IPS-20b (cell line): ENCODE results near the gene WDR81.

Experiments used
- H3K27ac ChIP-seq: one replicate; pipeline ENCODE4 v1.5.1; 2013; ENCODE audit warnings: low read length
- H3K27me3 ChIP-seq: 2 replicates; pipeline ENCODE4 v1.6.1; 2013; ENCODE audit warnings: mild to moderate bottlenecking, low read length, inconsistent platforms; ENCODE audit not compliant: insufficient read depth
- H3K36me3 ChIP-seq: 2 replicates; pipeline ENCODE4 v1.6.1; 2013; ENCODE audit warnings: low read depth, mild to moderate bottlenecking, inconsistent platforms, low read length, moderate library complexity; ENCODE audit not compliant: insufficient read depth
- H3K4me1 ChIP-seq: 2 replicates; pipeline ENCODE4 v1.6.1; 2013; ENCODE audit warnings: mild to moderate bottlenecking, control low read depth, inconsistent platforms, low read length, moderate library complexity; ENCODE audit not compliant: insufficient read depth
- H3K4me3 ChIP-seq: 2 replicates; pipeline ENCODE4 v1.5.1; 2013; ENCODE audit warnings: mild to moderate bottlenecking, low read length, inconsistent platforms
- H3K9ac ChIP-seq: 2 replicates; pipeline ENCODE4 v1.6.1; 2013; ENCODE audit warnings: low read depth, mild to moderate bottlenecking, inconsistent platforms, low read length, moderate library complexity
- H3K9me3 ChIP-seq: 2 replicates; pipeline ENCODE4 v1.6.1; 2013; ENCODE audit warnings: mild to moderate bottlenecking, low read depth, low read length, inconsistent platforms; ENCODE audit not compliant: insufficient read depth

The WDR81 gene

DNA sequence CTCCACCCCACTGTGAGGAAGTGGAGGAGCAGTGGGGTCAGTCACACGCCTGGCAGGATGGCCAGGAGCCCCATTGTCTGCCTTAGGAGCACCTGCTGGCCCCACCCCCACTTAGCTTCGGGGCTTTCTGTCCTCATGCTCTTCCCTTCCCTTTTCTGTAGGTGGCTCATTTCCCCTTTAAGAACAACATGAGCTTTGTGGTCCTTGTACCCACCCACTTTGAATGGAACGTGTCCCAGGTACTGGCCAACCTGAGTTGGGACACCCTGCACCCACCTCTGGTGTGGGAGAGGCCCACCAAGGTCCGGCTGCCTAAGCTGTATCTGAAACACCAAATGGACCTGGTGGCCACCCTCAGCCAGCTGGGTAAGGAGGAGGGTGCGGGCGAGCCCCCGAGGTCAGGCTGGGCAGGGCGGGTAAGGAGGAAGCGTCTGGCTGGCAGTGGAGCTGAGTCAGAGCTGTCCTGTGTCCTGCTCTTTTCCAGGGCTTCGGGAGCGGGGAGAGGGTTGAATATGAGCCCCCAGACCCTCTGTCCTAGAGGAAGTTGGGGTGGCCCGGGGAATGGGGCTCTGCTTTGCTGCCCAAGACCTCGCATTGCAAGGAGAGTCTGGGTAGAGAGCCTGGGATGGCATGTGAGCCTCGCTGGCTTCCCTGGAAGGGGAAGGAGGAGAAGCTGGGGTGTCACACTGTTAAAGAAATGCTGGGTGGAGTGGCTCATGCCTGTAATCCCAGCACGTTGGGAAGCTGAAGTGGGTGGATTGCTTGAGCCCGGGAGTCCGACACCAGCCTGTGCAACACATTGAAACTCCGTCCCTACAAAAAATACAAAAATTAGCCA is 28.1 kb downstream of the WDR81 start:
- H3K27me3 ChIP-seq: no peaks in the 10 kb centered on the region; the same call in 1 of the 2 replicates
- H3K4me1 ChIP-seq: no peaks in the 10 kb centered on the region; the same call in 1 of the 2 replicates
- peak overlapping the region; percentile 32 for H3K9ac ChIP-seq
- peak overlapping the region; percentile 44; the same call in 1 of the 2 replicates for H3K4me3 ChIP-seq
- no peak overlapping the region for H3K27ac ChIP-seq
- no peaks in the 10 kb centered on the region for H3K36me3 ChIP-seq
- H3K9me3 ChIP-seq: no peaks in the 10 kb centered on the region

DNA sequence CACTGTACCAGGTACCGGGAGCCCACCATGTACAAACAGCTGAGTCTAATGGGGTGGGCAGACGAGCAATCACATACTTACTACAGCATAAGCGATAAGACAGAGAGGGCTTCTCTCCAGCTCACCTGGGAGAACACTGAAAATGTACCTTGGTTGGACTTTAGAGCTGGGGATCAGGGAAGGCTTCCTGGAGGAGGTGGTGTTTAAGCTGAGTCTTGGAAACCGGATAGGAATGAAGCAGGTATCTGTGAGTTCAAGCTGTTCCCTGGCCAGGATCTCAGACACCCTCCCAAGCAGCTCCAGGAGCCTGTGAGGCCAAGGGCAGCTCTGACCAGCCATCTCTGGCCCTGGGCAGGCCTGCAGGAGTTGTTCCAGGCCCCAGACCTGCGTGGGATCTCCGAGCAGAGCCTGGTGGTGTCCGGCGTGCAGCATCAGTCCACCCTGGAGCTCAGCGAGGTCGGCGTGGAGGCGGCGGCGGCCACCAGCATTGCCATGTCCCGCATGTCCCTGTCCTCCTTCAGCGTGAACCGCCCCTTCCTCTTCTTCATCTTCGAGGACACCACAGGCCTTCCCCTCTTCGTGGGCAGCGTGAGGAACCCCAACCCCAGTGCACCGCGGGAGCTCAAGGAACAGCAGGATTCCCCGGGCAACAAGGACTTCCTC is 29.4 kb downstream of the WDR81 start:
- no peaks in the 10 kb centered on the region for H3K36me3 ChIP-seq
- H3K9ac ChIP-seq: no peak overlapping the region
- no peak overlapping the region for H3K27ac ChIP-seq
- H3K4me3 ChIP-seq: no peak overlapping the region
- no peaks in the 10 kb centered on the region; the same call in 1 of the 2 replicates for H3K27me3 ChIP-seq
- no peaks in the 10 kb centered on the region; the same call in 1 of the 2 replicates for H3K4me1 ChIP-seq
- H3K9me3 ChIP-seq: no peaks in the 10 kb centered on the region

DNA sequence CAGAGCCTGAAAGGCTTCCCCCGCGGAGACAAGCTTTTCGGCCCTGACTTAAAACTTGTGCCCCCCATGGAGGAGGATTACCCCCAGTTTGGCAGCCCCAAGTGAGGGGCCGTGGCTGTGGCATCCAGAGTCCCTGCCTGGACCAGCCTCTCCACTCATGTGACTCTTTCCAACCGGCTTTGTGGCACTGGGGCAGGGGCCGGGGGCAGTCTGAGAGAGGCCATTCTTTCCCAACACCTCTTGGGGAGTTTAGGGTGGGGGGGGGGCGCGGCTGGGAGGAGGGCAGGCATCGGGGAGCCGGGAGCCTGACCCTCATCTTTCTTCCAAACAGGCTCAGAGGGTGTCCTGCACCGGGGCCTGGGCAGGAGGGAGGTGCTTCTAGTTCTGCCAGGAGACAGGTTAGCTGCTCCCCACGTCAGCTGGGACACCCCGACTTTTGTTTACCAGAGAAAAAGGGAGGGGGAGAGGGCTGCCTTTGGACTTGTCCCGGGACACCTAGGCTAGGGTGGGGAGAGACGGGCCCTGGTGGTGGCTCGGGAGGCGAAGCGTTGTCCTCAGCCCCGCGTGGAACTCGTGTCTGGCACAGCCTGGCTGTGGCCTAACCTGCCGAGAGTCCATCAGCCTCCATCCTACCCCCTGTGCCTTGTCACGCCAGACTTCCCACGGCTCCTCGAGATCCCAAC is 30.1 kb downstream of the WDR81 start:
- Histone ChIP-seq H3K4me1 (no peaks in the 10 kb centered on the region; the same call in 1 of the 2 replicates), H3K27ac (no peak overlapping the region), H3K36me3 (no peaks in the 10 kb centered on the region), H3K27me3 (no peaks in the 10 kb centered on the region; the same call in 1 of the 2 replicates), H3K4me3 (no peak overlapping the region), H3K9me3 (no peaks in the 10 kb centered on the region), H3K9ac (no peak overlapping the region)

DNA sequence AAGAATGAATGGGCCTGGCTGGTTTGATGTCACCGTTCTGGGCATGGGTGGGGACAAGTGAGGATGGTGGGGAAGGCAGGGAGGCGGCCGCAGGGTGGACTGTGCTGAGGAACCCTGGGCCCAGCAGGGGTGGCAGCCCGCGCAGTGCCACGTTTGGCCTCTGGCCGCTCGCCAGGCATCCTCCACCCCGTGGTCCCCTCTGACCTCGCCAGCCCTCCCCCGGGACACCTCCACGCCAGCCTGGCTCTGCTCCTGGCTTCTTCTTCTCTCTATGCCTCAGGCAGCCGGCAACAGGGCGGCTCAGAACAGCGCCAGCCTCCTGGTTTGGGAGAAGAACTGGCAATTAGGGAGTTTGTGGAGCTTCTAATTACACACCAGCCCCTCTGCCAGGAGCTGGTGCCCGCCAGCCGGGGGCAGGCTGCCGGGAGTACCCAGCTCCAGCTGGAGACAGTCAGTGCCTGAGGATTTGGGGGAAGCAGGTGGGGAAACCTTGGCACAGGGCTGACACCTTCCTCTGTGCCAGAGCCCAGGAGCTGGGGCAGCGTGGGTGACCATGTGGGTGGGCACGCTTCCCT is 30.8 kb downstream of the WDR81 start:
- Histone ChIP-seq H3K4me1 (no peaks in the 10 kb centered on the region; the same call in 1 of the 2 replicates), H3K9me3 (no peaks in the 10 kb centered on the region), H3K27me3 (no peaks in the 10 kb centered on the region; the same call in 1 of the 2 replicates), H3K4me3 (no peak overlapping the region), H3K36me3 (no peaks in the 10 kb centered on the region), H3K9ac (no peak overlapping the region), H3K27ac (no peak overlapping the region)

DNA sequence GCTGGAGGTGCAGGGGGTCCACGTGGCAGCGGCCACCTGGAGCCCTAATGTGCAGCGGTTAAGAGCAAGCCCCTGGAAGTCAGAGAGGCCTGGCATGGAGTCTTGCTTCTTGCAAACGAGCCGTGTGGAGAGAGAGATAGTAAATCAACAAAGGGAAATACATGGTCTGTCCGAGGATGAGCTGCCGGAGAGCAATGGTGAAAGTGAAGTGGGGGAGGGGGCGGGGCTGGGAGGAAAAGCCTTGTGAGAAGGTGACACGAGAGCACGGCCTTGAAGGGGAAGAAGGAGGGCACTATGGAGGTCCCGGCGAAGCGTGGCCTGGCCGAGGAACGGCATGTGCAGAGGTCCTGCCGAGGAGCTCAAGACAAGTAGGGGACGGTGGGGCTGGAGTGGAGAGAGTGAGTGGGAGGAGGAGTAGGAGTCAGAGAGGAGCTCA is 31.3 kb downstream of the WDR81 start:
- Histone ChIP-seq H3K27ac (no peak overlapping the region), H3K27me3 (no peaks in the 10 kb centered on the region; the same call in 1 of the 2 replicates), H3K4me1 (no peaks in the 10 kb centered on the region; the same call in 1 of the 2 replicates), H3K9ac (no peak overlapping the region), H3K36me3 (no peaks in the 10 kb centered on the region), H3K4me3 (no peak overlapping the region), H3K9me3 (no peaks in the 10 kb centered on the region)

DNA sequence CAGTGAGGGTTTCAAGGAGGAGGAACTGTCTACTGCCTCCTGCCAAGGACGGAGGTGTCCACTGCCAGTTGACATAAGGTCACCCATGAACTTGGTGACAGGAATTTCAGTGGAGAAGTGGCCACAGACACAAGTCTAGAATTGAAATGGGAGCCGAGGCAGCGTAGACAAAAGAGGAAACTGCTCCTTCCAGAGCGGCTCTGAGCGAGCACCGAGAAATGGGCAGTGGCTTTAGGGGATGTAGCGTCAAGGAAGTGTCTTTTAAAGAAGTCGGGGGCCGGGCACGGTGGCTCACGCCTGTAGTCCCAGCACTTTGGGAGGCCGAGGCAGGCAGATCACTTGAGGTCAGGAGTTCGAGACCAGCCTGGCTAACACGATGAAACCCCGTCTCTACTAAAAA is 34.3 kb downstream of the WDR81 start:
- H3K27me3 ChIP-seq: no peaks in the 10 kb centered on the region; the same call in 1 of the 2 replicates
- no peak overlapping the region for H3K27ac ChIP-seq
- peaks cover 15% of the 10 kb centered on the region for H3K4me1 ChIP-seq
- no peak overlapping the region for H3K4me3 ChIP-seq
- H3K36me3 ChIP-seq: no peaks in the 10 kb centered on the region
- no peak overlapping the region for H3K9ac ChIP-seq
- H3K9me3 ChIP-seq: no peaks in the 10 kb centered on the region

DNA sequence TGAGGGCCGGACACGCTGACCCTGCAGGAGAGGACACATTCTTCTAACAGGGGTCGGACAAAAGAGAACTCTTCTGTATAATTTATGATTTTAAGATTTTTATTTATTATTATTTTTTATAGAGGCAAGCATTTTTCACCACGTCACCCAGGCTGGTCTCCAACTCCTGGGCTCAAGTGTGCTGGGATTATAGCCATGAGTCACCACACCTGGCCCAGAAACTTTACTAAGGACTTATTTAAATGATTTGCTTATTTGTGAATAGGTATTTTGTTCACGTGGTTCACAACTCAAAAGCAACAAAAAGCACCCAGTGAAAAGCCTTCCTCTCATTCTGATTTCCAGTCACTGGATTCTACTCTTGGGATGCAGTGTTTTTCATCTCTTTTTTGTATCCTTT is 35.0 kb downstream of the WDR81 start:
- Histone ChIP-seq H3K36me3 (no peaks in the 10 kb centered on the region), H3K4me1 (peaks cover 15% of the 10 kb centered on the region), H3K27me3 (no peaks in the 10 kb centered on the region), H3K9me3 (no peaks in the 10 kb centered on the region), H3K4me3 (no peak overlapping the region), H3K27ac (no peak overlapping the region), H3K9ac (no peak overlapping the region)

DNA sequence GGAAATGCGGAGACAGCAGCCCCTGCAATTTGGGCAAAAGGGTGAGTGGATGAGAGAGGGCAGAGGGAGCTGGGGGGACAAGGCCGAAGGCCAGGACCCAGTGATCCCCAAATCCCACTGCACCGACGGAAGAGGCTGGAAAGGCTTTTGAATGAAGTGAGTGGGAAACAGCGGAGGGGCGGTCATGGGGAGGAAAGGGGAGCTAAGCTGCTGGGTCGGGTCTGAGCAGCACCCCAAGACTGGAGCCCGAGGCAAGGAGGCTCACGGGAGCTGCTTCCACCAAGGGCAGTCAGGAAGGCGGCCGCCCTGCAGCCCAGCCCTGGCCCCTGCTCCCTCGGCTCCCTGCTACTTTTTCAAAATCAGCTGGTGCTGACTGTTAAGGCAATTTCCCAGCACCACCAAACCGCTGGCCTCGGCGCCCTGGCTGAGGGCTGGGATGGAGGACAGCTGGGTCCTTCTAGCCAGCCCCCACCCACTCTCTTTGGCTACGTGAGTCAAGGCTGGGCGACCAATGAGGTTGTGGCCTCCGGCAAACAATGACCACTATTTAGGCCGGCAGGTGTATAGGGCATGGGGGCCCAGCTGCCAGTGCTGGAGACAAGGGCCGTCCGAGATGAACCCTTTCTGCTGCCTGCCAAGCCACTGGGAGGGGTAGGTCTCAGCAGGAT is 37.9 kb downstream of the WDR81 start:
- Histone ChIP-seq H3K27ac (no peak overlapping the region), H3K27me3 (no peaks in the 10 kb centered on the region), H3K4me3 (peak overlapping the region; percentile 54), H3K9ac (peak overlapping the region; percentile 53; the same call in 1 of the 2 replicates), H3K4me1 (peaks cover 15% of the 10 kb centered on the region), H3K36me3 (no peaks in the 10 kb centered on the region), H3K9me3 (no peaks in the 10 kb centered on the region)

DNA sequence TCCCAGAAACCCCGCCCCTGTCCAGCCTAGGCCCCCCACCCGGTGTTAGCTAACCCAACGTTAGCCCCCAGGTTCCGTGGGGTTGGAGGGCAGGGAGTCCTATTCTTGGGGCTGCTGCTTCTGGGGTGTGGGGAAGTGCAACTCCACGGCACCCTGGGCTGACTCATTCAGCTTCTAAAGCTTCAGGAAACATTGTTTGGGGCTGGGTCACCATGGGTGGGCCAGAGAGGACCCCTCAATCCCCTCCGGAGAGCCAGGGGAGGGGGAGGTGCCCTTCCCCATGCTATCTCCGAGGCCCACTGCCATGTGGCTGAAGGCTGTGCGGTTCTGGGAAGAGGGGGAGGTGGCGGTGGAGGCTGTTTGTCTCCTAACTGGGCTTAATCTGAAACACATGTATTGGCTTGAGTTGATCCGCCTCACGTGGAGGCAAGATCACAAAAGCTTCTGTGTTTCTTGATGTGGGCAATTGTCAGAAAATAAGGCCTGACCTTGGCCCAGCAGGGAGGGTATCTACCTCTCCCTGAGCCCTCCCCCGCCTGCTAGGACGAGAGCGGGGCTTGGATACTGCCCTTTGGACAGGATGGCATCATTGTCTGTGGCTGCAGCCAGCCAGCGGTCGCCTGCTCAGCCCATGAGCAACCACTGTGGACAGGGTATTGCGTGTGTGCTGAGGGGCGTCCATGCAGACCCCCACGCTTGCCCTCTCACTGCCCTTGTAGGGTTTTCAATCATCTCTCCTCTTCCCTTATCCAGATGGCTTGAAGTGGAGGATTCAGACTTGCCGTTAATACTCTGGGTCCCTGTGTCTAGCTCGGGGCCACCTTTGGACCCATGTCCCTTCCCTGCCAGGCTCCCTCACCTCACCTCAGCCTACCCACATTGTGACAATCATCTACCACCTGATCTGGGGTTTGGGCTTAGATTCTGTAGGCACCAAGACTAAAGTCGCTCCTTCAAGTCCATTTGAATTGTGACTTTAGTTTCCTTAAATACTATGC is 38.7 kb downstream of the WDR81 start:
- Histone ChIP-seq H3K9me3 (no peaks in the 10 kb centered on the region), H3K27ac (no peak overlapping the region), H3K4me3 (peak overlapping the region; percentile 54; the same call in 1 of the 2 replicates), H3K36me3 (no peaks in the 10 kb centered on the region), H3K9ac (peak overlapping the region; percentile 53; the same call in 1 of the 2 replicates), H3K27me3 (no peaks in the 10 kb centered on the region), H3K4me1 (peaks cover 15% of the 10 kb centered on the region)

DNA sequence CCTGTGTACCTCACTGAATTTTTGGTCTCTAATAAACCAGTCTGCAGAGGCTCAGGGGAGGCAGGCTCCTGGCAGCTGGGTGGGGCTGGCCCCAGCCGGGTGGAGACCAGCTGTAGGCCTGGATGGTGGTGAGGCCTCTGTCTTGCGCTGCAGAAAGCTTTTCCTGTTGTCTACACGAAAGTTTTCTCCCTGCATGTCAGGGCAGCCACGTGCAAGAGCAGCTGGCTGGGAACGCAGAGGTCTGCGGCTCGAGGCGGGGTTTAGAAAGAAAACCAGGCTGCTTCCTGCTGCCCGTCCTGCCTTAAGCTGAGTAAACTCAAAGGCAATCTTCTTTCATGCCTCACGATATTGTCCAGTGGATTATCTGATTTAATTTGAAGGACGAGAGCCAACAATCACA is 39.8 kb downstream of the WDR81 start:
- no peaks in the 10 kb centered on the region for H3K27me3 ChIP-seq
- H3K9me3 ChIP-seq: no peaks in the 10 kb centered on the region
- no peak overlapping the region for H3K27ac ChIP-seq
- no peaks in the 10 kb centered on the region for H3K36me3 ChIP-seq
- H3K9ac ChIP-seq: no peak overlapping the region
- no peak overlapping the region for H3K4me3 ChIP-seq
- H3K4me1 ChIP-seq: peaks cover 15% of the 10 kb centered on the region
